ENCODE data around the gene CTDSPL2. TPM values are rescaled to one million over a fixed set of nuclear protein-coding genes. Genes with fewer than 3 reads are reported as not detected.

Gene CTDSPL2
- total RNA-seq, 4 donors from 2014 or later: 40.0 to 75.4 (median 50.0) TPM

DNA sequence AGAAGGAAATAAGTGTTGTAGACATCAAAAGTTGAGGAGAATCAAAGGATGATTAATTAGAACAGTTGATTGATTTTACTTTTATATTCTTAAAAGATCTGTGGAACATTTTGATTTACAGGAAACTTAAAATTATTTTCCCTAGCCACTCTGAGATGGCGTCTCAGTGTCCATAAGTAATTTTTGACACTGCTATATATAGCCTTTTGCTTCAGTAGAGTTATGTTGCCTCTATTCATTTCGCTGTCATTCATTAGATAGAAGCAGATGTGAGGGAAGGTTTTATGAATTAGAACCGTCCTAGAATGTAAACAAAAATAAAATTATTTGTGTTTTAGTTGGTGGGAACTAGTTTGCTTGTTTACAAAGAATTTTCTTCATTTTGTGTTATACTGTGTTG, 58.5 kb downstream of the CTDSPL2 start:
- Histone ChIP-seq H3K27ac (no peak overlapping the region), H3K4me3 (no peak overlapping the region), H3K9me3 (no peaks in the 10 kb centered on the region), H3K27me3 (no peaks in the 10 kb centered on the region), H3K36me3 (peaks cover 31% of the 10 kb centered on the region), H3K4me1 (peaks cover 4% of the 10 kb centered on the region)
- DNase-seq (ENCODE audit: low spot score in 2 of 2): no peak
- TF ChIP-seq EP300 (IDR thresholded peaks at IDR 0.05): no peak
- no peak for TF ChIP-seq POLR2AphosphoS5 (IDR thresholded peaks at IDR 0.05)
- TF ChIP-seq POLR2A (IDR thresholded peaks at IDR 0.05): no peak
- TF ChIP-seq, protein P1, sequence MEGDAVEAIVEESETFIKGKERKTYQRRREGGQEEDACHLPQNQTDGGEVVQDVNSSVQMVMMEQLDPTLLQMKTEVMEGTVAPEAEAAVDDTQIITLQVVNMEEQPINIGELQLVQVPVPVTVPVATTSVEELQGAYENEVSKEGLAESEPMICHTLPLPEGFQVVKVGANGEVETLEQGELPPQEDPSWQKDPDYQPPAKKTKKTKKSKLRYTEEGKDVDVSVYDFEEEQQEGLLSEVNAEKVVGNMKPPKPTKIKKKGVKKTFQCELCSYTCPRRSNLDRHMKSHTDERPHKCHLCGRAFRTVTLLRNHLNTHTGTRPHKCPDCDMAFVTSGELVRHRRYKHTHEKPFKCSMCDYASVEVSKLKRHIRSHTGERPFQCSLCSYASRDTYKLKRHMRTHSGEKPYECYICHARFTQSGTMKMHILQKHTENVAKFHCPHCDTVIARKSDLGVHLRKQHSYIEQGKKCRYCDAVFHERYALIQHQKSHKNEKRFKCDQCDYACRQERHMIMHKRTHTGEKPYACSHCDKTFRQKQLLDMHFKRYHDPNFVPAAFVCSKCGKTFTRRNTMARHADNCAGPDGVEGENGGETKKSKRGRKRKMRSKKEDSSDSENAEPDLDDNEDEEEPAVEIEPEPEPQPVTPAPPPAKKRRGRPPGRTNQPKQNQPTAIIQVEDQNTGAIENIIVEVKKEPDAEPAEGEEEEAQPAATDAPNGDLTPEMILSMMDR (IDR thresholded peaks at IDR 0.05): no peak
- 86% methylated on average over 3 of the region's 3 CpGs for WGBS

DNA sequence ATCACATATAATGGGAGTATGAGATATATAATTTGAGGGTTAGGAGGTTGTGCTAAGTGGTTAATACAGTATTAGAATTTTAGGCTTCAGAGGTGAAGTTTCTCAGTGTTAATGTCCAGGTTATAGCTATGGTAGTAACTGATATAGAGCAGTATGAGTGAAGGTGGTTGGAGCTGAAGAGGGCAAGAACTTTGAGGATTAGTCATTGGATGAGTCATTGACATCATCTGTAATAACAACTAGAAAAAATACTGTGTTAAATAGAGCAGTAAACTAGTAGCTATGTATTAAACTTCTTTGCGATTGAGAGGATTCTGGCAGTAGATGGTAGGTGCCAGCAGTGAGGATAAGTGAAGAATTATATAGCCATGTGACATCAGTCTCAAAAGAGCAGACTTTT, 62.0 kb downstream of the CTDSPL2 start:
- 68% methylated on average over 1 of the region's 1 CpG for WGBS
- no peak for DNase-seq (ENCODE audit: low spot score in 2 of 2)
- Histone ChIP-seq H3K36me3 (peaks cover 43% of the 10 kb centered on the region), H3K9me3 (no peaks in the 10 kb centered on the region), H3K27me3 (no peaks in the 10 kb centered on the region), H3K27ac (no peak overlapping the region), H3K4me1 (peaks cover 4% of the 10 kb centered on the region), H3K4me3 (no peak overlapping the region)
- no peak for TF ChIP-seq EP300 (IDR thresholded peaks at IDR 0.05)
- no peak for TF ChIP-seq POLR2AphosphoS5 (IDR thresholded peaks at IDR 0.05)
- TF ChIP-seq, protein P1 (IDR thresholded peaks at IDR 0.05): no peak
- TF ChIP-seq POLR2A (IDR thresholded peaks at IDR 0.05): no peak

DNA sequence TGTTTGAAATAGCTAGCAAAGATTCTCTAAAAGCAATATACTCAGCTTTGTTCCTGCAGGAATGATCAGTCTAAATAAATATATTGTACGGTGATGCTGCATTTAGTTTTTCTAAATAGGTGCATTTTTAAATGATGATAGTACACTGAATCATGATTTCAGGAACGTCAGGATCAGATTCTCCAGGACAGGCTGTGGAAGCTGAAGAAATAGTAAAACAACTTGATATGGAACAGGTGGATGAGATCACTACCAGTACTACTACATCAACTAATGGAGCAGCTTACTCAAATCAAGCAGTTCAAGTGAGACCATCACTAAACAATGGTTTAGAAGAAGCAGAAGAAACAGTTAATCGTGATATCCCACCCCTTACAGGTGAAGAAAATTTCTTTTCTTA, 63.2 kb downstream of the CTDSPL2 start:
- Histone ChIP-seq H3K27me3 (no peaks in the 10 kb centered on the region), H3K27ac (no peak overlapping the region), H3K4me3 (no peak overlapping the region), H3K4me1 (peaks cover 4% of the 10 kb centered on the region), H3K36me3 (peaks cover 44% of the 10 kb centered on the region), H3K9me3 (no peaks in the 10 kb centered on the region)
- WGBS: 78% methylated on average over 3 of the region's 3 CpGs
- DNase-seq (ENCODE audit: low spot score in 2 of 2): no peak
- TF ChIP-seq POLR2AphosphoS5 (IDR thresholded peaks at IDR 0.05): no peak
- TF ChIP-seq EP300 (IDR thresholded peaks at IDR 0.05): no peak
- TF ChIP-seq POLR2A (IDR thresholded peaks at IDR 0.05): no peak
- TF ChIP-seq, protein P1 (IDR thresholded peaks at IDR 0.05): no peak

DNA sequence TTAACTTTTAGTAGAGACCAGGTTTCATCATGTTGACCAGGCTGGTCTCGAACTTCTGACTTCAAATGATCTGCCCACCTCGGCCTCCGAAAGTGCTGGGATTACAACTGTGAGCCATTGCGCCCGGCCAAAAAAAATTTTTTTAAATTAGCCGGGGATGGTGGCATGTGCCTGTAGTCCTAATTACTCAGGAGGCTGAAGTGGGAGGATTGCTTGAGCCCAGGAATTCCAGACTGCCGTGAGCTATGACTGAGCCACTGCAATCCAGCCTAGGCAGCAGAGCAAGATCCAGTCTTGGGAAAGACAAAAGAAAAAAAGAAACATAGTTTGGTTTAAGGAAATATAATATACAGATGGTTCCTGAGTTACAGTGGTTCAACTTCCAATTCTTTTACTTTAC, 64.6 kb downstream of the CTDSPL2 start:
- TF ChIP-seq, protein P1 (IDR thresholded peaks at IDR 0.05): no peak
- TF ChIP-seq POLR2A (IDR thresholded peaks at IDR 0.05) (no peak), POLR2AphosphoS5 (IDR thresholded peaks at IDR 0.05) (no peak), EP300 (IDR thresholded peaks at IDR 0.05) (no peak)
- Histone ChIP-seq H3K27ac (no peak overlapping the region), H3K9me3 (no peaks in the 10 kb centered on the region), H3K36me3 (peaks cover 52% of the 10 kb centered on the region), H3K4me3 (no peak overlapping the region), H3K27me3 (no peaks in the 10 kb centered on the region), H3K4me1 (peaks cover 4% of the 10 kb centered on the region)
- DNase-seq (ENCODE audit: low spot score in 2 of 2): no peak
- 97% methylated on average over 7 of the region's 7 CpGs for WGBS

DNA sequence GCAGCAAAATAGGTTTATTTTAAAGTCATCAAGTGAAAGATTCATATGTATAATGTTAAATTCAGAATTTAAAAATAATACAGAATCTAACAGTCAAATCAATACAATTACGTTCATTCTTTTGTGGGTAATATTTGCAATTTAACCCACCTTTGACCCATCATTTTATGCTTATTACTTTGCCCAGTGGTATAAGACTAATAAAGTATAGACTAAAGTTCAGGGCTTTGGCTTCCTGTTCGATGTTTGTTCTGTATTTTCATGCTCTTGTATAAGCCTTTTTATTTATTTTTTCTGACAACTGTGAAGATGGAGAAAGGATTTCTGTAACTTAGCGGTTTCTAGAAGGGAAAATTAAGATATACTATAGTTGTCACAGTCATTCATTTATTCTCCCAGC, 65.2 kb downstream of the CTDSPL2 start:
- Histone ChIP-seq H3K4me3 (no peak overlapping the region), H3K27ac (no peak overlapping the region), H3K27me3 (no peaks in the 10 kb centered on the region), H3K9me3 (no peaks in the 10 kb centered on the region), H3K4me1 (peaks cover 4% of the 10 kb centered on the region), H3K36me3 (peaks cover 52% of the 10 kb centered on the region)
- DNase-seq (ENCODE audit: low spot score in 2 of 2): no peak
- TF ChIP-seq POLR2AphosphoS5 (IDR thresholded peaks at IDR 0.05): no peak
- TF ChIP-seq POLR2A (IDR thresholded peaks at IDR 0.05): no peak
- no peak for TF ChIP-seq EP300 (IDR thresholded peaks at IDR 0.05)
- TF ChIP-seq, protein P1 (IDR thresholded peaks at IDR 0.05): no peak
- 82% methylated on average over 3 of the region's 3 CpGs for WGBS

Measured in suprapubic skin (tissue), 4 donors.